Activated naive CD8-positive, alpha-beta T cell treated with anti-CD3 and anti-CD28 coated beads, Interleukin-2, amount 10 ng/mL, durations not matched to agents 7 days and 5 days (primary cell): Measurements from ENCODE around the gene LCE1E. TPM values are rescaled to one million over a fixed set of nuclear protein-coding genes. Genes with fewer than 3 reads are reported as not detected.

Experiments
- ATAC-seq: fragments of 150-1000 bp; cut with Tn5 transposase; one replicate; pipeline ENCODE4 v1.10.0; 2021; ENCODE audit warnings: low read depth, moderate library complexity
- POLR2A ChIA-PET: fragments of 350-600 bp; sonication (Branson Sonifier 250); formaldehyde crosslinking; loops from one replicate; lab custom pipeline; 2021; ENCODE audit warnings: antibody characterized with exemption; lab: Charles Lee
- DNase-seq: peaks from one replicate; pipeline ENCODE4 v3.0.0; 2021
- H3K27ac Mint-ChIP-seq: one replicate; pipeline ENCODE4 v1.8.0; 2022; ENCODE audit warnings: mild to moderate bottlenecking, mixed read lengths
- H3K27me3 Mint-ChIP-seq: one replicate; pipeline ENCODE4 v1.8.0; 2022; ENCODE audit warnings: mild to moderate bottlenecking, moderate library complexity, mixed read lengths
- H3K36me3 Mint-ChIP-seq: one replicate; pipeline ENCODE4 v1.8.0; 2021; ENCODE audit warnings: mild to moderate bottlenecking, mixed read lengths
- H3K4me1 Mint-ChIP-seq: one replicate; pipeline ENCODE4 v1.8.0; 2021; ENCODE audit warnings: mixed read lengths
- H3K4me3 Mint-ChIP-seq: one replicate; pipeline ENCODE4 v1.8.0; 2022; ENCODE audit warnings: mild to moderate bottlenecking, moderate library complexity, mixed read lengths
- H3K9me3 Mint-ChIP-seq: one replicate; pipeline ENCODE4 v1.8.0; 2021; ENCODE audit warnings: mixed read lengths
- total RNA-seq, 2 experiments: library from RNA; stranded (reverse); gene quantifications; one replicate each; pipeline ENCODE4 v1.2.3, GENCODE V29; 2021

LCE1E gene, protein sequence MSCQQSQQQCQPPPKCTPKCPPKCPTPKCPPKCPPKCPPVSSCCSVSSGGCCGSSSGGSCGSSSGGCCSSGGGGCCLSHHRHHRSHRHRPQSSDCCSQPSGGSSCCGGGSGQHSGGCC
- not detected for total RNA-seq

DNA sequence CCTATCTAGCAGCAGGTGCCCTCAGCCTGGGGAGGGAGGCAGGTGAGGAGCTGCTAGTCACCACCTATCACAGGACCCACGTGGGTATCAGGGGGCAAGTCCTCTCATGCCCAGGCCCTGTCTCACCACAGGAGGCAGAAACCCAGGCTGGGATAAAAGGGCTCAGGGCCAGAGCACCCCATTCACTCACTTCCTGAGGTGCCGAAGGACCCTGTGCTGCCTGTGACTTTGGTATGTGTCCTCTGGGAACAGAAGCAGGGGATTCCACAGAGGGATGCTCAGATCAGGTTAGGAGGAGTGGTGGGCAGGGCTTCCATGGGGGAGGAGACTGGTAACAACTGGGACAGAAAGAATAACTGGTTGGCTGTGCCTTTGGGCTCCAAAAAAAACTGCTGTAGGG is at the start of gene LCE1E:
Gene LCE1E, plus strand, starts transcription at position 181 of the 400 bp plus-strand sequence. CDS start 1,043 bp downstream, outside the sequence.
- POLR2A ChIA-PET = no interaction called here
- Mint-ChIP-seq H3K4me3 (no peak within 1 kb of the TSS), H3K27me3 (peaks cover 21% of the 10 kb centered on the region), H3K9me3 (no peaks in the 10 kb centered on the region), H3K27ac (no peak within 1 kb of the TSS), H3K36me3 (no peaks in the 10 kb centered on the region), H3K4me1 (no peaks in the 10 kb centered on the region)
- DNase-seq (no peak), ATAC-seq (no peak)

DNA sequence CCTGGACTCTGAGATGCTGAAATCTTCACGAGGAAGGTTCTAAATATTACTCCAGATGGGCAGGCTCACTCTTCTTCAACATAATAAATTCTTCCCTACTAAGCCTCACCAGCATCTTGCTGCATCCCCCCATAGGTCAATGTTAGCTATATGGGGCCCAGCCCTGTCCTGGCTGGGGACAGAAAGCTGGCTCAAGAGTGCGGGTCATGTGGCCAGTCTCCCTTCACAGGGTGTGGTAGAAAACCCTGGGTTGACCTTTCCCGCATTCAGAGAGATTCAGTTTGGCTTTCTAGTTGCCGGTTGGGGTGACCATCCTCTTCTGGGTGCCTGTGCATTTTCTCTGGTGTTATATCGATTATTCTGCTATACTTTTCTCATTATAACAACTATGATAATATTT is 48.1 kb upstream of the LCE1E start:
- H3K36me3 Mint-ChIP-seq = no peaks in the 10 kb centered on the region
- no peaks in the 10 kb centered on the region for H3K4me1 Mint-ChIP-seq
- no peak overlapping the region for H3K27ac Mint-ChIP-seq
- ATAC-seq (no peak), DNase-seq (no peak)
- peaks cover 20% of the 10 kb centered on the region for H3K27me3 Mint-ChIP-seq
- H3K9me3 Mint-ChIP-seq = no peaks in the 10 kb centered on the region
- POLR2A ChIA-PET = no interaction called here
- H3K4me3 Mint-ChIP-seq = no peak overlapping the region

DNA sequence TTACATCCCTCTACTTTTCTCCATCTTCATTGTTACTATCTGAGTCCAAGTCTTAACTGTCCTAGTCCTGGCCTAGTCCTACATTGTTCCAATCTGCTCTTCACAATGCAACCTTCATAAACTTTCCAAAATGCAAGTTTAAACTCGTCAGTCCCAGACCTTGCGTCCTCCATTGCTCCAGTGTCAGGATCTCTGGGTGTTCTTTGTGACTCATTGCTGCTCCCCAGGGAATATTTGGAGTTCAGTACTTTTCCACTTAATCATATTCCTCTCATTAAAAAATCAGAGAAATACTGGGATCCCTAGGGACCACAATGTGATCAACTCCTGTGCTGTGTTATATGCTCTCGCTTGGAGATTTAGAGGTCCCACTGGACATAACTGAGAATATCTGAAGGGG is 46.2 kb upstream of the LCE1E start:
- no peak overlapping the region for H3K27ac Mint-ChIP-seq
- no peaks in the 10 kb centered on the region for H3K36me3 Mint-ChIP-seq
- no peaks in the 10 kb centered on the region for H3K9me3 Mint-ChIP-seq
- no peak overlapping the region for H3K4me3 Mint-ChIP-seq
- no peak for DNase-seq
- H3K27me3 Mint-ChIP-seq = peaks cover 24% of the 10 kb centered on the region
- POLR2A ChIA-PET = no interaction called here
- ATAC-seq = no peak
- H3K4me1 Mint-ChIP-seq = no peaks in the 10 kb centered on the region

DNA sequence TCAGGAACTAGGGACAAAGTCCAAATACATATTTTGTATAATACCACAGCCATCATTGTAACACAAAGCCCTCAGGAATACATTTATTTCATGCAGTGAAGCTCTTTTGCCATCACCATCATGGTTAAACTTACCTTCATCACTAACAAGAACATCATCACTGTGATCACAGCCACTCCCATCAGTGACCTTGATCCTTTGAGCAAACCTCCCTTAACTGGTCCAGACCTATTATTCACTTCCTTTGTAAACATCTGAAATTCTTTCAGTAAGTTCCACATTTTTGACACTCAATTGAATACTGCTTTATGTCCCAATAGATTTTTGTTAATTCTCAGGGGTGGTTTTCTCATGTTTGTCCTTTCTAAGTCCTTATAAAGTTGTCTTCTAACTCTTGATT is 44.4 kb upstream of the LCE1E start:
- H3K9me3 Mint-ChIP-seq = no peaks in the 10 kb centered on the region
- H3K27ac Mint-ChIP-seq = no peak overlapping the region
- DNase-seq (no peak), ATAC-seq (no peak)
- H3K36me3 Mint-ChIP-seq = no peaks in the 10 kb centered on the region
- no peak overlapping the region for H3K4me3 Mint-ChIP-seq
- H3K27me3 Mint-ChIP-seq = peaks cover 24% of the 10 kb centered on the region
- POLR2A ChIA-PET = no interaction called here
- no peaks in the 10 kb centered on the region for H3K4me1 Mint-ChIP-seq

DNA sequence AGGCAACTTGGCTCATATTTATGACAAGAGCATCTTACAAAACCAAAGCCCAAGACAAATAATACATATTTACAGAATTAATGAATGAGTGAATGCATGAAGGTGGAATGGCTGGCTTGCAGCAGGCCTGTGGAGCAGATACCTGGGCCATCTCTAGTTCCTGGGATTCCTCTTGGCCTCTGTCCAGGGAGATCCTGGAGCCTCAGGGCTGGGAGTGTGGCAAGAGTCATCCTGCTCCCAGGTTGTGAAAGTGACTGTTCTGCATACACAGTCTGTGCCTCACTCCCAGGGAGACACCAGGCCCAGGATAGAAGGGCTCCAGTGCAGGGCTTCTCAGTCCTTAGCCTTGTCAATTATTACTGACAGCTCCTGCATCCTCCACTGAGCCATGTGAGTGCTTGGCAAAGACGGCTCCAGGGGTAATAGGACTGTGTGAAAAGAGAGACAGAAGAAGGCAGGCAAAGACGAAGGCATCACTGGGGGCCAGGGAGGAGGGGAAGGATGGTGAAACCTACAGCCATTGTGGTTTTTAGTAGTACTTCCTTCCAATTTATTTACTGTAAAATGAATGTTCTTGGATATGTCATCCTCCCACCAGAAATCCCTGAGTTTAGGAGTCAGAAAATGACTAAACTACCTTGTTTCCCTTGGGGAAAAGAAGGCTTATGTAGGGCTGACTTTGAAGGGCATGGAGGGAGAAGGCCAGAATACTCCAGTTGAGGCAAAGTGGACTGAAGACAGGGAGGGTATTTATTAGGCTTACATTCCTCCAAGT is 42.5 kb upstream of the LCE1E start:
- H3K4me1 Mint-ChIP-seq = no peaks in the 10 kb centered on the region

DNA sequence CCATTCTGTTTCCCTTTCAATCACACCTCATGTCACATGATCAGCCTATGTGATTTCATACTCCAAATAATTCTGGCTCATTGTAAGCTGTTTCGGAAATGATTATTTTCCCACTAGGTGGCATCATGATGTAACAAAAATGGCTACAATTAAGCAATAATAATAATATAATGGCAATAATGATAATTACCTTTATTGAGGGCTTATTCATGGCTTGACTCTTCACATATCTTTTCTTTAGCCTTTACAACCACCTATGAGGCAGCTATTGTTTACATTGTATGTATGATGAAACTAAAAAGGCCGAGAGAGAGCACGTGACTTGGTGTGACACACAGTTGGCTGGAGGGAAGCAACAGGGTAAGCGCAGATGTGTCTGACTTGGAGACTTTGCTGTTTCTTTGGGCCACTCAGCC is 40.8 kb upstream of the LCE1E start:
- H3K36me3 Mint-ChIP-seq = no peaks in the 10 kb centered on the region
- H3K27me3 Mint-ChIP-seq = peaks cover 20% of the 10 kb centered on the region
- POLR2A ChIA-PET = no interaction called here

More for the DNA sequence above, 42.5 kb upstream of the LCE1E start:
- peaks cover 25% of the 10 kb centered on the region for H3K27me3 Mint-ChIP-seq
- DNase-seq = no peak
- ATAC-seq = no peak
- no peaks in the 10 kb centered on the region for H3K36me3 Mint-ChIP-seq
- H3K9me3 Mint-ChIP-seq = no peaks in the 10 kb centered on the region
- H3K27ac Mint-ChIP-seq = no peak overlapping the region
- POLR2A ChIA-PET = no interaction called here
- no peak overlapping the region for H3K4me3 Mint-ChIP-seq

DNA sequence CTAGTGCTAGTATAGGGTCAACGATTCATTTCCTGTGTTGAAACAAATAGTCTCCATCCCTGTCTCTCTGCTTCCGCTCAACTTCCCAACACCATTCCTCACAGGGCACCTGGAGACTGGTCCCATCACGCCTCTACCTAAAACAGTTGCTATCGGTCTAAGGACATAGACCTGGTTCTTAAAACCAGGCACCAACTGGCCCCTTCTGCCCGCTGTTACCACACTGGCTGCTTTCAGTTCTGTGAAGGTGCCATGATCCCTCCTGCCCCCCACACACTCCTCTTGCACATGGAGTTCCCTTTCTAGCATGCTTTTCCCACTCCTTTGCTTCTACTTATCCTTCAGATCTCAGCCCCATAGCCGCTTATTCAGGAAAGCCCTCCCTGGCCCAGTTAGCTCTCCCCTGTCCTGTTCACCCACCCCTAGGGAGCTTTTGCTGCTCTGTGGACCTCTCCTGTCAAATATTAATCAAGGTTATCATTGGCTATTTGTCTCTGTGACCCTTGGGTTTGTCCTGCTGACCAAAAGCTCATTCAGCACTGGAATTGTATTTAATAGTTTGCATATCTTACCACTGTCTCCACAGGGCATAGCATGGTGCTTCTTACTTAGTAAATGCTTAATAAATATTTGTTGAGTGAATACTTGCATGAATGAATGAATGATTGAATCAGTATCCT is 40.2 kb upstream of the LCE1E start:
- Mint-ChIP-seq H3K4me1 (no peaks in the 10 kb centered on the region), H3K27ac (no peak overlapping the region), H3K36me3 (no peaks in the 10 kb centered on the region), H3K27me3 (peaks cover 18% of the 10 kb centered on the region), H3K9me3 (no peaks in the 10 kb centered on the region), H3K4me3 (no peak overlapping the region)
- ATAC-seq = no peak
- POLR2A ChIA-PET = no interaction called here
- no peak for DNase-seq

More for the DNA sequence above, 40.8 kb upstream of the LCE1E start:
- no peaks in the 10 kb centered on the region for H3K9me3 Mint-ChIP-seq
- no peaks in the 10 kb centered on the region for H3K4me1 Mint-ChIP-seq
- no peak overlapping the region for H3K4me3 Mint-ChIP-seq
- ATAC-seq (no peak), DNase-seq (no peak)
- no peak overlapping the region for H3K27ac Mint-ChIP-seq

DNA sequence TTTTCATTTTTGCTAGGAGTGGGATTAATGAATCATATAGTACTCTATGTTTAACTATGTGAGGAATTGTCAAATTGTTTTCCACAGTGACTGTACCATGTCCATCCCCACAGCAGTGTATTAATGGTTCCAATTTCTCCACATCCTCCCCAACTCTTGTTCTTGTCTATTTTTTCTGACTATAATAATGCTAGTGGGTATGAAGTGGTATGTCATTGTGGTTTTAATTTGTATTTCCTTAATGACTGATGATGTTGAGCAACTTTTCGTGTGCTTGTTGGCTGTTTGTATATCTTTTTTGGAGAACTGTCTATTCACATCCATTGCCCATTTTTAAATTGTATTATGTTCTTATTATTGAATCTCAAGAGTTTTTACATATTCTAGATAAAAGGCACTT is 38.2 kb upstream of the LCE1E start:
- no peak for ATAC-seq
- POLR2A ChIA-PET = no interaction called here
- H3K4me3 Mint-ChIP-seq = no peak overlapping the region
- H3K9me3 Mint-ChIP-seq = no peaks in the 10 kb centered on the region
- no peak for DNase-seq
- H3K27ac Mint-ChIP-seq = no peak overlapping the region
- H3K27me3 Mint-ChIP-seq = peaks cover 20% of the 10 kb centered on the region
- H3K36me3 Mint-ChIP-seq = no peaks in the 10 kb centered on the region
- no peaks in the 10 kb centered on the region for H3K4me1 Mint-ChIP-seq

DNA sequence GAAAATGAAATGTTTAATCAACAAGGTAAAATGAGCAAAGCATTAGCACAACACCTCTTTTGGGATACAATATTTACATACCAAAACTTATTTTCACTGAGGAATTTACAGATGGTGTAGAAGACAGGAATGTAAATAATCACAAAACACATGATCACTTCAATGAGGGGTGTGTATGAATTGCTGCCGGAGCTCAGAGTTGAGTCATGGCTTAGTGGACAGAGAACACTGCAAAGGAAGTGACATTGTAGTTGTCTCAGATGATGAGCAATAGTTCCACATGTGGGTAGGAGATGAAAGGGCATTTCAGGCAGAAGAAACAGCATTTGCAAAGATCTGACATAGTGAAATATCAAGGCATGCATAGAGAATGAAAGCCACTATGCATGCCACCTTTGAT is 33.8 kb upstream of the LCE1E start:
- no peaks in the 10 kb centered on the region for H3K4me1 Mint-ChIP-seq
- H3K4me3 Mint-ChIP-seq = no peak overlapping the region
- H3K9me3 Mint-ChIP-seq = no peaks in the 10 kb centered on the region
- POLR2A ChIA-PET = no interaction called here
- no peak for ATAC-seq
- H3K36me3 Mint-ChIP-seq = no peaks in the 10 kb centered on the region
- H3K27ac Mint-ChIP-seq = no peak overlapping the region
- peaks cover 18% of the 10 kb centered on the region for H3K27me3 Mint-ChIP-seq
- DNase-seq = no peak

DNA sequence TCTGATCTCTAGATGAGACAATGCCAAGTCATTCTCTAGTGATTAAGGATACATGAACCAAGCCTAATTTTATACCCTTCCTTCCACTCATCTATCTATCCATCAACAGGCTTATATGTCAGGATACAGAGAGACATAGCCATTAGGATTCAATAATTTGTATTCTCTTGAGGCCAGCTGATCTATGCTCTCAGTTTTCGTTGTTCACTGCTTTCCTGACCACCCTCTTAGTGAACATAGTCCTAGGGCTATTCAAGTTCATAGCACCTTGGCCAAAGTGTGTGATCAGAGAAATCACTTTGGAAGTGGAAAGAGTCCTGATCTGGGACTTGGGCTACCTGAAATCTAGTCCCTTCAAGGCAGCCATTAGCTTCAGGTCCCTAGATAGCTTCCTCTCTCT is 32.5 kb upstream of the LCE1E start:
- no peak overlapping the region for H3K27ac Mint-ChIP-seq
- ATAC-seq (no peak), DNase-seq (no peak)
- no peak overlapping the region for H3K4me3 Mint-ChIP-seq
- POLR2A ChIA-PET = no interaction called here
- no peaks in the 10 kb centered on the region for H3K9me3 Mint-ChIP-seq
- H3K36me3 Mint-ChIP-seq = no peaks in the 10 kb centered on the region
- H3K4me1 Mint-ChIP-seq = no peaks in the 10 kb centered on the region
- H3K27me3 Mint-ChIP-seq = peaks cover 18% of the 10 kb centered on the region

DNA sequence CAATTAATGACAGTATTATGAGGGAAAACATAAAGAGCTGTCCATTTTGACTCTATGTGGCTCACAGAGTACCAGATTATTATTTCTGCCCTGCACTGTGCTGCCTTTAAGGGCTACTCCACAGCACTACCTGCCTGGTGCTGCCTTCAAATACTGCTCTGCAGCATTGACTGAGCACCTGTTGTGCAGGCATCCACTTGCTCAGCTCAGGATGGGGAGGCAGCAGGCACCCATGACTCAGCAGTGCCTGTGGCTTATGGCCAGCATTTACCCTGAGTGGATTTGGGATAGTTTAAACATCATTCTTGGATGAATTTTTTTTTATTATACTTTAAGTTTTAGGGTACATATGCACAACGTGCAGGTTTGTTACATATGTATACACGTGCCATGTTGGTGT is 29.2 kb upstream of the LCE1E start:
- Mint-ChIP-seq H3K4me1 (no peaks in the 10 kb centered on the region), H3K27me3 (peaks cover 12% of the 10 kb centered on the region), H3K9me3 (no peaks in the 10 kb centered on the region), H3K36me3 (no peaks in the 10 kb centered on the region), H3K4me3 (no peak overlapping the region), H3K27ac (no peak overlapping the region)
- no peak for ATAC-seq
- no peak for DNase-seq
- POLR2A ChIA-PET = no interaction called here

DNA sequence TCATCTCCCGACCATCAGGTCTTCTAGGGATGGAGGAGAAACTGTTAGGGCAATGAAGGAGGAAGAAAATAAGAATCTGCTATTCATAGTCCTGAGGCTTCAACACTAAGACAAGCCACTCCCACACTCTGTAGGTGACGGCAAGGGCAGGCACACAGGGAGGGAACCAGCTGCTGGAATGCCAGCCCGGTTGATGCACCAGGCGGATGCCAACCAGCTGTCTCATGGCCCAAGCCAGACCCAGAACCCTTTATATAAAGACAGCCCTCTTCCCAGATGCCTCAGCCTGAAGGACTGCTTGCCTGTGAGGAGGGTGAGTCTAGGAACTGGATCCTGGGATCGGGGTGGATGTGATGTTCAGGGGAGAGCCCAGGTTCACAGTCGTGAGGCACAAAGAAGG is 28.3 kb upstream of the LCE1E start, which contains the start of gene KPRP:
Gene KPRP, plus strand, starts transcription at position 279 of the 400 bp plus-strand sequence. CDS start 1,564 bp downstream, outside the sequence.
- POLR2A ChIA-PET = no interaction called here
- Mint-ChIP-seq H3K9me3 (no peaks in the 10 kb centered on the region), H3K4me1 (no peaks in the 10 kb centered on the region), H3K4me3 (no peak within 1 kb of the TSS), H3K27ac (no peak within 1 kb of the TSS), H3K27me3 (peaks cover 8% of the 10 kb centered on the region), H3K36me3 (no peaks in the 10 kb centered on the region)
- no peak for ATAC-seq
- DNase-seq = no peak

DNA sequence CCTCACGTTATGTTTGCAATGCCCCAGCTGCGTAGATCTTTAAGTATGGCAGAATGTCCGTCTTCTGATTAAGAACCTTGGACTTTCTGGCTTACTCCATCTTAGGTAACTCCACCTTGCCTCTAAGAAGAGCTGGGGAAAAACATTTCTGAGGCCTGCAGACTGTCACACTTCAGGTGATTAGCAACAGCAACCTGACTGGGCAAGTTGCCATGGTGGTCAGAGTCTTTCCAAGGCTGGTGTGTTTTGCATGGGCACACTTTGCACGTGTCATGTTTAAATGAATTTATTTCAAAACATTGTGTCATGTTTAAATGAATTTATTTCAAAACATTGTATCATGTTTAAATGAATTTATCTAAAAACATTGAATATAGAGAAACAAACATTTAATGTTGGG is 27.4 kb upstream of the LCE1E start:
- POLR2A ChIA-PET = no interaction called here
- Mint-ChIP-seq H3K36me3 (no peaks in the 10 kb centered on the region), H3K27ac (no peak overlapping the region), H3K4me3 (no peak overlapping the region), H3K27me3 (peaks cover 4% of the 10 kb centered on the region), H3K9me3 (no peaks in the 10 kb centered on the region), H3K4me1 (no peaks in the 10 kb centered on the region)
- ATAC-seq (no peak), DNase-seq (no peak)
